ENCODE results near the gene NKX6-2. TPM values are rescaled to one million over a fixed set of nuclear protein-coding genes. Genes with fewer than 3 reads are reported as not detected.
"Not testable (repeated sequence)": the region's sequence is repeated elsewhere in the genome, so short reads cannot be mapped to it uniquely, and the experiment has no call there.

NKX6-2 gene
- total RNA-seq, result not detected in 2 replicates

DNA sequence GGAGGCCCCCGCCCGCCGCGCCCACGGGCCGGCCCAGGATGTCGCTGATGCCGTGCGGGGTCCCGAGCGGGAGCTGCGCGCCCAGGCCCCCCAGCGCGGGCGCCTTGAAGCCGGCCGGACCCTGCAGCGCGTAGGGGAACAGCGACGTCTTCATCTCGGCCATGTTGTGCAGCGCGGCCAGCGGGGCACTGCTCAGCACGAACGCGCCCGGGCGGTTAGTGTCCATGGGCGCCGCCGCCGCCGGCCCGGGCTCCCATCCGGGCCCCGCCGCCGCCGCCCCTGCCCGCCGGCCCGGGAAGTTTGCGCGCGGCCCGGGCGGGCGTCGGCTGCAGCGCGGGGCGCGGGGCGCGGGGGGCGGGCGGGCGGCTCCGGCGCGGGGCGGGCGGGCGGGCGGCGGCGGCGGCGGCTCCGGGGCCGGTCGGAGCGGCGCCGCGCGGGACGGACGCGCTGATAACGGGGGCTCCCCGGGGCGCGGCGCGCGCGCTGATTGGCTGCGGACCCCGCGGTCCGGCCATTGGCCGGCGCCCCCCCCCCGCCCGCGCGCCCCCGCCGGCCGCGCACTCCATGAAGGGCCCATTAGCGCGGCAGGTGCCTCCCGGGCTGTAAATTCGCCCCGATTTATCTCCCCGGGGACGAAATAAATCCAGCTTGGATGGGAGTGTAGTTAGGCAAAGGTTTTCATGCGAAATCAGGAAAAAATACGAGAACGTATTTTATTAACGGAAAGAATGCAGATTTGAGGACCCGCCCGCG, at the start of gene NKX6-2:
Gene NKX6-2 (minus strand): TSS at position 425 of the 753 bp plus-strand sequence. CDS start 199 bp downstream, at position 226.
- intact Hi-C loops (cut with micrococcal nuclease), result loop anchor here (10.0 kb wide), 1 partner anchor 131 kb away; no protein-coding TSS in a partner anchor

DNA sequence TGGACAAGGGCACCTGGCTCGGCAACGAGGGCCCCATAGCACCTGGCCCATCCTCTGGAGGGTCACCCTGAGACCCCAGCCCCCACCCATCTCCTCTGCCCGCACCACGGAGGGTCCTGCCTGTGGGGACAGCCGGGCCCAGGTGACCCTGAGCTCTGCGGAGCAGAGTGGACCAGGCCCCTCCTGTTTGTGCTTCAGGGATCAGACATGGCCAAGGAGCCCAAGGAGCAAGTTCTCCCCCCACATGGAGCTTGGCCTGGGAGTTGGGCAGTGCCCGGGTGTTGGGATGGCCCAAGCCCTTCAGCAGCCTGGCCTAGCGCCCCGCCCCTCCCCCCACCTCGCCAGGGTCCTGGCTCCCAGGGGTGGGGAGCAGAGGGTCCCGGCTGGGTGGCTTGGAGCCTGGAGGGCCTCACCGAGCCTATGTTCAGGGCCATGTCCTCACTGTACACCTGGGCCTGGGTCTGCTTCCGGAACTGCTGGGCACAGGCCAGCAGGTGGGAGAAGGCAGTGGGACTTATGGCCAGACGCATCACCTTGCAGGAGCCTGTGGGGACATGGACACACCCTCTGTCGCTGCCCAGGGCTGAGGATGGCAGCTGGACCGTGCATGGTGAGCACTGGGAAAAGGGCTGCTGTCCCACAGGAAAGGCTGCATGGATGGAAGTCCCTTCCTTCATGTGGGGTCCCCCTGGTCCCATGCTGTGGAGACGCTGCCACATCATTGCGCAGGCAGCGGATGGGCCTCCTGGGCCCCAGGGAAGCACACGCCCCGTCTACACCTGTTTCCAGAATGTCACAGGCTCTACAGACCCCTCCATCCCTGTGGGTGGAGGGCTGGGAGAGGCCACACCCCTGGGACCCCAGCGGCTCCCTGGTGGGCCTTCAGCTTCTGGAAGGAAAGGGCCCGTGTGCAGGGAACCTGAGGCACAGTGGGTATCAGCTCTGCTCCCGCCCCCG, 49.2 kb upstream of the NKX6-2 start:
- intact Hi-C loops (cut with micrococcal nuclease), result no loop called here

GRCh38 chr10:132834311-132834761, 48.4 kb upstream of the NKX6-2 start:
- intact Hi-C loops (cut with micrococcal nuclease), result no loop called here

- intact Hi-C loops (cut with micrococcal nuclease), result no loop called here
Observed at GRCh38 chr10:132833421-132834111, 47.6 kb upstream of the NKX6-2 start.

GRCh38 chr10:132832186-132832969, 46.4 kb upstream of the NKX6-2 start:
- intact Hi-C loops (cut with micrococcal nuclease), result no loop called here

DNA sequence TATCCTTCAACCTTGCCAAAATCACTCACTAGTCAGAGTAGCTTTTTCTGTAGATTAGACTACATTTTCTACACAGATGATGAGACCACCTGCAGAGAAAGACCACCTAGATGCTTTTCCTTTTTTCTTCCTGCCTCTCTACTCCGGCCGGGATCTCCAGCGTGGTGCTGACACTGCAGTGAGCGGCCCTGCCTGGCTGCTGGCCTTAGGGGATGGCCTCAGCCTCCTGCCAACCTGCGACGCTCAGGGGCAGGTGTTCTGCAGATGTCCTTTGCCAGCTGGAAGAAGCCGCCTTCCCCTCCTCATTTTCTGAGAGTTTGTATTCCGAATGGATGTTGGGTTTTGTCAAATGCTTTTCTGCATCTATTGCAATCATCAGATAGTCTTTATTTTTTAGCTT, 43.5 kb upstream of the NKX6-2 start:
- intact Hi-C loops (cut with micrococcal nuclease), result no loop called here

GRCh38 chr10:132828681-132829080, 42.7 kb upstream of the NKX6-2 start:
- intact Hi-C loops (cut with micrococcal nuclease), result no loop called here

DNA sequence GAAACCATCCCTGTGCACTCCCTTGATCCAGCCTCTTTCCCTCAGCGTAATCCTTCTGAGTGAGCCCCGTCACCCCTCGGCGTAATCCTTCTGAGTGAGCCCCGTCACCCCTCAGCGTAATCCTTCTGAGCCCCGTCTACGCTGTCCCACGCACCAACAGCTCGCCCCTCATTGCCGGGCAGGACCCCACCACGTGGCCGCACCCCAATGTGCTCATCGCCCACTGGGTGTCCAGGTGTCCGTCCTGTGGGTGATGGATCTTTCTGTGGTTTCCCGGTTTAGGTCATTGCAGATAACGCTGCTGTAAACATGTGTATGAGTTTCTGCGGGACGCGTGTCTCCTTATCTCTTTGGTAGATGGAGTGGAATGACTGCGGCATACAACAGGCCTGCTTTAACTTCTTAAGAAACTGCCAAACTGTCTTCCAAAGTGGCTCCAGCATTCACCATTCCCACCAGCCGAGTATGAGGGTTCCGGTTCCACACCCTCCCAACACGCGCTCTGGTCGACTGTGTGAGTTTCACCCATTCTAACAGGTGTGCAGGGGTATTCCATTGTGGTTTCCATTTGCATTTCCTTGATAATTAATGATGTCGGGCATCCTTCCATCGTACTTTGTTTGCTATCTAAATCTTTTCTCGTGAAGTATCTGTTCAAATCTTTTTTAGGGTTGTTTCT, 42.1 kb upstream of the NKX6-2 start:
- intact Hi-C loops (cut with micrococcal nuclease), result no loop called here

DNA sequence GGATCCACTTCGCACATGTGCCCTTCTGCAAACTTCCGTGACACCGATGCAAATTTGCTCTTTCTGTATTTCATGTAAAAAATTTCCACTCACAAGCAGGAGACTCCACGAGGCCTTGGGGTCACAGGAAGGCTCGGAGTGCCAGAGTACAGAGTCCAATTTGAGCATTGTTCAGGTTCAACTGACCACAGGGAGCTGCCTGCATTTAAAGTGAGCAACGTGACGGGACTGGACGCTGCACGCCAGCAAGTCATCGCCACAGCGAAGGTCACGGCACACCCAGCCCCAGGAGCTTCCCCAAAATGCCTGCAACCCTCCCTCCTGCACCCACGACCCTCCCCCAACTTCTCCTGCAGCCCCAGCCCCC, 41.5 kb upstream of the NKX6-2 start:
- intact Hi-C loops (cut with micrococcal nuclease), result no loop called here

DNA sequence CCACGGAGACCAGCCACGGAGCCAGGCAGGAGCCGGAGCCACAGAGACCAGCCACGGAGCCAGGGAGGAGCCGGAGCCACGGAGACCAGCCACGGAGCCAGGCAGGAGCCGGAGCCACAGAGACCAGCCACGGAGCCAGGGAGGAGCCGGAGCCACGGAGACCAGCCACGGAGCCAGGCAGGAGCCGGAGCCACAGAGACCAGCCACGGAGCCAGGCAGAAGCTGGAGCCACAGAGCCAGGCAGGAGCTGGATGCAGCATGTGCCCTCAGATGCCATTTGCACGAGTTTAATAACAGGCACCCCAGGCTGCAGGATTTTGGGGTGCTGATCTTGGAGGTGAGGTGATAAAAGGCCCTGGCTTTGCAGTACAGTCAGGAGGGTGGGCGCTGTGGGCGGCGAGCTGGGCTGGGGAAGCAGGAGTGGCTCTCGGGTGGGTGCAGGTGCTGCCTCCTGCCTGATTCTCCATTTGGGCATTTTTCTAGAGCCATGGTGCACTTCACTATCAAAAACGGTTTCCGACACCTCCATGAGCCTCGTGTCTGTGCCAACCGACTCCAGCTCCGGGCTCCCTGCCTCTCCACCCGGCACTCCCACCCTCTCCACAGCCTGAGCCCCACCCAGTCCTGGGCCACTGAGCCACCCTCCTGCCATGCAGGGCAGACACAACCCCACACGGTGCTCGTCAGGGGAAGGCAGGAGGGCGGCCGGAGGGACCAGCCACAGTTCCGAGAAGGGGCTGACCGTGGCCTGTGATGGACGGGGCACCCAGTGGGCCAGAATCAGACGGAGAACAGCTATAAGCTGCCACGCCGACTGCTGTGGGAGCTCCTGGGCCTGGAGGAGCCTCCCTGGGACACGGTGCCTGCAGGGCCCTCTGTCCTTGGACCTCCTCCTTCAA, 40.8 kb upstream of the NKX6-2 start:
- intact Hi-C loops (cut with micrococcal nuclease), result no loop called here

DNA sequence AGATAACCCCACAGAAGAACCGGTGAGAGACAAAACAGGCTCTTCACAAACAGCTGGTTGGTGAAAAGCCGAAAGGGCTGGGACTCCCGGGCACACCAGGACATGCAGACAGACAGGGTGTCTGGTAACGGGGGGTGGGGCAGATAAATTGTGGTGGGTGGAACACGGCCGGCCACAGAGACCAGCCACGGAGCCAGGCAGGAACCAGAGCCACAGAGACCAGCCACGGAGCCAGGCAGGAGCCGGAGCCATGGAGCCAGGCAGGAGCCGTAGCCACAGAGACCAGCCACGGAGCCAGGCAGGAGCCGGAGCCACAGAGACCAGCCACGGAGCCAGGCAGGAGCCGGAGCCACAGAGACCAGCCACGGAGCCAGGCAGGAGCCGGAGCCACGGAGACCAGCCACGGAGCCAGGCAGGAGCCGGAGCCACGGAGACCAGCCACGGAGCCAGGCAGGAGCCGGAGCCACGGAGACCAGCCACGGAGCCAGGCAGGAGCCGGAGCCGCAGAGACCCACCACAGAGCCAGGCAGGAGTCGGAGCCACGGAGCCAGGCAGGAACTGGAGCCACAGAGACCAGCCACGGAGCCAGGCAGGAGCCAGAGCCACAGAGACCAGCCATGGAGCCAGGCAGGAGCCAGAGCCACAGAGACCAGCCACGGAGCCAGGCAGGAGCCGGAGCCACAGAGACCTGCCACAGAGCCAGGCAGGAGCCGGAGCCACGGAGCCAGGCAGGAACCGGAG, 40.0 kb upstream of the NKX6-2 start:
- intact Hi-C loops (cut with micrococcal nuclease), result not testable (repeated sequence)

- intact Hi-C loops (cut with micrococcal nuclease), result no loop called here
Observed at GRCh38 chr10:132820056-132820455, 34.1 kb upstream of the NKX6-2 start.

DNA sequence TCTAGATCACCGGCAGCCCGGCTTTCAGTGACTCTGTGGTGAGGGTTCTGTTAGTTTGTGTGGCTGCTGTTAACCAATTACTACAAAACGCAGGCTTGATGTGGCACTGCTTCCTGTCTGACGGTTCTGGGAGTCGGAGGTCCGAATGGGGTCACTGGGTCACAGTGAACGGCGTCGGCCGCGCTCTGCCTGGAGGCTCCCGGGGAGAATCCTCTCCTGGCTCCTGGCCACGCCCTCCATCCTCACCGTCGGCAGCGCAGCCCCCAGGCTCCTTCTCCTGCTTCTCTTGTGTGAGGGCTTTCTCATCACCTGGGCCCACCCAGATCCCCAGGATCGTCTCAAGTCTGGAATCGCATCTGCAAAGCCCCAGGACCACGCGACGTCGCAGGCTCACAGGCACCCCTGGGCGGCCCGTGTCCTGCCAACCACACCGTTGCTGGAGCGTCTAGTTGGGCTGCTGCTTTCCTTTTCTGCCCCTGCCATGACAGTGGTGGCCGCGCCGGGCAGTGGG, 31.8 kb upstream of the NKX6-2 start:
- intact Hi-C loops (cut with micrococcal nuclease), result no loop called here

- intact Hi-C loops (cut with micrococcal nuclease), result no loop called here
Observed at GRCh38 chr10:132816718-132817117, 30.8 kb upstream of the NKX6-2 start.

DNA sequence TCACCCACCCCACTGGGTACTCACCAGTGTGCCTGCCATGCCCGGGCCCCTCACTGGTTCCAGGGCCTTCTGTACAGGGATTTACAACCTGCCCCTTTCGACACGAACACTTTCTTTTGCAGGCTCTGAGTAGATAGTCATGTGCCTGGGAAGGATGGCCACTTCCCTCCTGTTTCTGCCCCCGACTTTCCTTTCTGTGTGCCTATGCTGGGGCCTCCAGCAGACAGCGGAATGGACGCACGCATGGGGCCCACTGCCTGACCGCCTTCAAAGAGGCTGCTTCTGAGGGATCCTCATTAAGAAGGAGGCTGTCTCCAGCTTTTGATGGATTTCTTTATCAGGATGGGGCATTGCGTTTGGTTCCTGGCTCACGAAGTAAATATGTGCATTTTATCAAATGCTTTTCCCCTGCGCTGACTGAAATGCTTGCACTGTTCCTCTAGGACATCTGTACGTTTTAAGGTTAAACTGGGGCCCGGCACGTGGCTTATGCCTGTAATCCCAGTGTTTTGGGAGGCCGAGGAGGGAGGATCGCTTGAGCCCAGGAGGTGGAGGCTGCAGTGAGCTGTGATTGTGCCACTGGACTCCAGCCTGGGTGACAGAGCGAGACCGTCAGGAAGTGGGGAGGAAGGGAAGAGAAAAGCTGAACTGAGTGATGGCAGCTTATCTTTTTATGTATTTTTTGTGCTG, 29.4 kb upstream of the NKX6-2 start:
- intact Hi-C loops (cut with micrococcal nuclease), result no loop called here

DNA sequence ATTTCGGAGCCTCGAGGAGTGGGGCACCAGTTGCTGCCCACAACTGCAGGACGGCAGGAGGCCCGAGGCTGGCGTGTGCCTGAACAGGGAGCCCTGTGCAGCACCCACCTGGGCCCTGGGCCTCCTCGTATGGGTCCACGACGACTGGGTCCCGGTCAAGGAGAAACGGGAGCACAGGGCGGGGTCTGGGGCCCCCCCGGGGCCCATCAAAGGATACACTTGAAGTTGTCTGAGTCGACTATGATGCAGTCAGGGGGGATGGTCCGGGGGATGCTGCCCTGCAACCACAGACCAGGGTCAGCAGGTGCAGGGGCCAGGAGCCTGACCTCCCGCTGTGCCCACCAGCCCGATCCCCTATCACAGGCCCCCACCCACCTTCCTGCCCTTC, 28.5 kb upstream of the NKX6-2 start:
- intact Hi-C loops (cut with micrococcal nuclease), result no loop called here

GRCh38 chr10:132813560-132814468, 27.9 kb upstream of the NKX6-2 start:
- intact Hi-C loops (cut with micrococcal nuclease), result no loop called here

All from T-helper 1 cell treated with Interleukin-12 subunit alpha and Interleukin-12 subunit beta and Interleukin-4 antibody, amounts not matched to agents 30 ng/mL and 1 ng/mL, for 36 hours (primary cell).